ENCODE results near the gene AP4S1.

Gene AP4S1

GRCh38 chr14:30991408-30991807 is 34.0 kb upstream of the AP4S1 start:
- ATAC-seq (ENCODE audit: low read depth) (no peak), DNase-seq (ENCODE audit: low spot score) (no peak)
- Histone ChIP-seq H3K4me3 (ENCODE audit: severe bottlenecking) (no peak overlapping the region), H3K36me3 (ENCODE audit: low read depth) (peaks cover 10% of the 10 kb centered on the region; the same call in 1 of the 2 replicates), H3K27me3 (ENCODE audit: insufficient read depth, poor library complexity, severe bottlenecking) (no peaks in the 10 kb centered on the region), H3K9me3 (ENCODE audit: severe bottlenecking) (no peaks in the 10 kb centered on the region), H3K4me1 (ENCODE audit: insufficient read depth, poor library complexity, severe bottlenecking) (peaks cover 24% of the 10 kb centered on the region), H3K27ac (ENCODE audit: poor library complexity, severe bottlenecking) (no peak overlapping the region)
- no peak for TF ChIP-seq CTCF (IDR thresholded peaks at IDR 0.05; ENCODE audit: poor library complexity, severe bottlenecking)

GRCh38 chr14:30993071-30993470 is 32.4 kb upstream of the AP4S1 start:
- Histone ChIP-seq H3K4me3 (ENCODE audit: severe bottlenecking) (no peak overlapping the region), H3K4me1 (ENCODE audit: insufficient read depth, poor library complexity, severe bottlenecking) (peaks cover 24% of the 10 kb centered on the region), H3K27ac (ENCODE audit: poor library complexity, severe bottlenecking) (no peak overlapping the region), H3K9me3 (ENCODE audit: severe bottlenecking) (peaks cover under 1% of the 10 kb centered on the region), H3K36me3 (ENCODE audit: low read depth) (peaks cover 14% of the 10 kb centered on the region), H3K27me3 (ENCODE audit: insufficient read depth, poor library complexity, severe bottlenecking) (no peaks in the 10 kb centered on the region)
- DNase-seq (ENCODE audit: low spot score): no peak
- TF ChIP-seq CTCF (IDR thresholded peaks at IDR 0.05; ENCODE audit: poor library complexity, severe bottlenecking): no peak
- no peak for ATAC-seq (ENCODE audit: low read depth)

- peaks cover 33% of the 10 kb centered on the region for H3K36me3 ChIP-seq (ENCODE audit: low read depth)
- H3K27ac ChIP-seq (ENCODE audit: poor library complexity, severe bottlenecking): peak overlapping the region; percentile 35
- DNase-seq (ENCODE audit: low spot score): no peak
- H3K4me3 ChIP-seq (ENCODE audit: severe bottlenecking): no peak overlapping the region
- ATAC-seq (ENCODE audit: low read depth): peak; percentile 68
- H3K27me3 ChIP-seq (ENCODE audit: insufficient read depth, poor library complexity, severe bottlenecking): no peaks in the 10 kb centered on the region
- peaks cover 14% of the 10 kb centered on the region for H3K4me1 ChIP-seq (ENCODE audit: insufficient read depth, poor library complexity, severe bottlenecking)
- H3K9me3 ChIP-seq (ENCODE audit: severe bottlenecking): peaks cover 18% of the 10 kb centered on the region
- no peak for TF ChIP-seq CTCF (IDR thresholded peaks at IDR 0.05; ENCODE audit: poor library complexity, severe bottlenecking)
These were observed 30.5 kb upstream of the AP4S1 start for GRCh38 chr14:30994681-30995620.

- no peaks in the 10 kb centered on the region for H3K27me3 ChIP-seq (ENCODE audit: insufficient read depth, poor library complexity, severe bottlenecking)
- TF ChIP-seq CTCF (IDR thresholded peaks at IDR 0.05; ENCODE audit: poor library complexity, severe bottlenecking): no peak
- ATAC-seq (ENCODE audit: low read depth): no peak
- peaks cover 14% of the 10 kb centered on the region for H3K4me1 ChIP-seq (ENCODE audit: insufficient read depth, poor library complexity, severe bottlenecking)
- DNase-seq (ENCODE audit: low spot score): no peak
- H3K4me3 ChIP-seq (ENCODE audit: severe bottlenecking): no peak overlapping the region
- peaks cover 18% of the 10 kb centered on the region for H3K9me3 ChIP-seq (ENCODE audit: severe bottlenecking)
- H3K36me3 ChIP-seq (ENCODE audit: low read depth): peaks cover 37% of the 10 kb centered on the region
- peak overlapping the region; percentile 35 for H3K27ac ChIP-seq (ENCODE audit: poor library complexity, severe bottlenecking)
These were observed 29.8 kb upstream of the AP4S1 start for GRCh38 chr14:30995689-30996088.

Data from RWPE2 (cell line).